GM19438 (cell line): ENCODE measurements around the gene MAP4K5.

Experiments
- ATAC-seq: cut with Tn5 transposase; IDR thresholded peaks from one replicate; pipeline ENCODE4 v1.9.1; 2021; ENCODE audit warnings: low read depth; ENCODE audit not compliant: unreplicated experiment

MAP4K5 gene

DNA sequence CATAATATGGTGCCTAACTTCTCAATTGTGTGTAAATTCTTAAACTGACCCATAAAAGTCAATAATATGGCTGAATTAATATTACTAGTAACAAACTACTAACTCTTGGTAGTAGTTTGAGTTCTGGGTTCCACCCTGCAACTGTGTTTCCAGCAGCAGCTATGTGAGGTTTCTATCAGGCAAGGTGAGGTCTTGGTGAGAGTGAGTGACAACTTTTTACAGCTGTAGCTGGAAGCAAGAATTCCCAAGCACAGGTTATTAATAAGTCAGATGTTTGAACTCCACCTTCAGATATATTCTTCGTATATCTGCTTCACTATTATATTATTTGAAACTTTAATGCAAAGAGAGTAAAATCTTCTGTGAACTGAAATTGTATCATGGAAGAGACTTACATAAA is 43.8 kb downstream of the MAP4K5 start:
- no peak for ATAC-seq

DNA sequence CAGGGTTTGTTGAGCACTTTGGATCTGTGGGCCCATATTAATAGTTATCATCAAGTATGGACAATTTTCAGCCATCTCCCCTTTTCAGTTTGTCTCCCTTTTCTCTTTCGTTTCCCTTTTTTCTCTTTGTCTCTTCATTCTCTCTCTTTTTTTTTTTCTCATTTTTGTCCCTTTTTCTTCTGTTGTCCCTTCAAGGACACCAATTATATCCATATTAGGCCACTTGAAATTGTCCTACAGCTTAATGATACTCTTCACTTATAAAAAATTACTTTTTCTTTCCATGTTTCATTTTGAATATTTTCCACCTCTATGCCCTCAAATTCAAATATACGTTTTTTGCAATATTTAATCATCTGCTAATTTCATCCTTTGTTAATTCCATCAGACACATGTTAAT is 53.3 kb downstream of the MAP4K5 start:
- no peak for ATAC-seq

DNA sequence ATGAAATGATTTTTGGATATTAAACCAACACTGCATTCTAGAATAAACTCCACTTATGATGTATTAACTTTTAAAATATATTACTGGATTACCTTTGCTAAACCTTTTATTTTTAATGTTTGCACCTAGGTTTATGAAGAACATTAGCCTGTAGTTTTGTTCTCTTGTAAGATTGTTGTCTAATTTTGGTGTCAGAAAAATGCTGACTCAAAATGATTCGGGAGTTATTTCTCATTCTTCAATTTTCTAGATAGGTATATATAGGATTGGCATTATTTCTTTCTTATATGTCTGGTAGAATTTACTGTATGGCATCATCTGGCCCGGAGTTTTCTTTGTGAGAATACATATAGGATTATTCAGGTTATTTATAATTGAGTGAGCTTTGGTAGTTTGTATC is 54.6 kb downstream of the MAP4K5 start:
- ATAC-seq, result no peak

DNA sequence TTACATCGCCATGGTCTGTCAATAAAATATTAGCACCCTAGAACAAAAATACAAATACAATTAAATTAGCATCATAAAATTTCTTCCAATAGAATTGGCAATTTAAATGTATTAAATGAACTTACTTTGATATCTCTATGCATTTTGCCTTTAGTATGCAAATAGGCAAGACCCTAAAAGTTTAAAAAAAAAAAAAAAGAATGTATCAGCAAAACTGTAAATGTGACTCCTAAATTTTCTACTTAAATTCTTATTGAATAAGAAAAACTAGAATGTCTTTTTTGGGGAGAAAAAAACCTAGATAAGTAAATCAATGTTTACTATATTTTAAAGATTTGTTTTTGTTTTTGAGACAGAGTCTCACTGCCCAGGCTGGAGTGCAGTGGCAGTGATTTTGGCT is 56.2 kb downstream of the MAP4K5 start:
- no peak for ATAC-seq

DNA sequence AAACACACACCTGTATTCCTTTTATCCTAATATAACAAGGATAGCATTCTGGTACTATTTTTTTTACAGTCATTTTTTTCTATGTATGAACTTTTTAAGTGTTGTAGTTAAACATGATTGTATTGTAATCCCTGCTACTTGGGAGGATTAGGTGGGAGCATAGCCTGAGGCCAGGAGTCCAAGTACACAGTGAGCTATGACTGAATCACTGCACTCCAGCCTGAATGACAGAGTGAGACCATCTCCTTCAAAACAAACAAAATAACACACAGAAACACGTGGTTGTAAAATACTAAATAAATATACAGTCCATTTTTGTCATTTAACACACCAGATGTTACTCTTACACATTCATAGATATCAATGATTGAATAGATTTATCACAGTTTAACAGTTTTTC is 56.9 kb downstream of the MAP4K5 start:
- ATAC-seq, result no peak

DNA sequence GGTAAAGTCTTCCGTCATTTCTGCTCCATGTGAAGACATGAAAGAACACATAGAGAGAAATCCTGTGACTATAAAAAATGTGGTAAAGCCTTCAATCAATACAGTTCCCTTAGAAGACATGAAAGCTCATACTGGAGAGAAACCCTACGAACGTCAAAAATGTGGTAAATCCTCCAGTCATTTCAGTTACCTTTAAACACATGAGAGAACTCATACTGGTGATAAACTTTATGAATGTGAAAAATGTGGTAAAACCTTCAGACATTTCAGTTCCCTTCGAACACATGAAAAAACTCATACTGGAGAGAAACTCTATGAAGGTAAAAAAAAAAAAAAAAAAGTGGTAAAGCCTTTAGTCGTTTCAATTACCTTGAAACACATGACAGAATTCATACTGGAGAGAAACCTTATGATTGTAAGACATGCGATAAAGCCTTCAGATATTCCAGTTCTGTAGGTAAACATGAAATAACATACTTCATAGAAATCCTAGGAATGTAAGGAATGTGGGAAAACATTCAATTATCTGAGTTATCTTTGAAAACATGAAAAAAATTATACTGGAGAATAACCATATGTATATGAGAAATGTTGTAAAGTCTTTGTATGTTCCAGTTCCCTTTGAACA is 60.4 kb downstream of the MAP4K5 start:
- no peak for ATAC-seq

DNA sequence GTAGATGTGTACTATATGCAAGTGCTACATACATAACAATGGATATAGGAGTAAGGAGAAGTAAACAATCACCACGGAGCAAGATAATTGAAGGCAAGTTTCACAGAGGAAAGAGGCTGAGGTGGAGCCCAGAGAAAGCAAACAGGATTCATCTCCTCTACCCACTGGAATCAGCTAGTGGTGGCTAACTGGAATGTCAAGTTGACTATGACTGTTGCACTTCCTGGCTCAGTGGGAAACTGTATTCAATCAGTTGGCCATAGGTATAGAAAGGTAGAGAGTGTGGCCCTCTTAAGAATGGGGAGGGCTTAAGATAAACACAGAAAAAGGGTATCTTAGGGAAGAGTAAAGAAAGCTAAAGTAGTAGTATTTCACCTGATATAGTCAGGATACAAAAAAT is 62.4 kb downstream of the MAP4K5 start:
- ATAC-seq, result no peak

DNA sequence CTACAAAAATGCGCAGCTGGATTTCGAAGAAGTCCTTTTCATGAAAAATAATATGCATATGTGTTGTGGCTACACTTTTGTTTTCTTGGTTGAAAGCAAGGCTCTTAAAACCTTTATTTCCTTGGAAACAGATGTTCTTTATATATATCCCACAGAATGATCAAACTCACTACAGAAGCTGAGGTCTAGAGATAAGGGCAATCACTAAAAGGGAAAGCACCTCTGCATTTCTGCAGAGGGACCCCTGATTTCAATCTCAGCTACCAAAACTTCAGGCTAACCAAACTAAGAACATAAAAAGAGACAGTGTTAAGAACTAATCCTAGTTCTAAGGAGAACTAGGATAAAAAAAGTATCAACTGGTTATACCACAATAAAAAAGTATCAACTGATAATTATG is 70.3 kb downstream of the MAP4K5 start:
- no peak for ATAC-seq

DNA sequence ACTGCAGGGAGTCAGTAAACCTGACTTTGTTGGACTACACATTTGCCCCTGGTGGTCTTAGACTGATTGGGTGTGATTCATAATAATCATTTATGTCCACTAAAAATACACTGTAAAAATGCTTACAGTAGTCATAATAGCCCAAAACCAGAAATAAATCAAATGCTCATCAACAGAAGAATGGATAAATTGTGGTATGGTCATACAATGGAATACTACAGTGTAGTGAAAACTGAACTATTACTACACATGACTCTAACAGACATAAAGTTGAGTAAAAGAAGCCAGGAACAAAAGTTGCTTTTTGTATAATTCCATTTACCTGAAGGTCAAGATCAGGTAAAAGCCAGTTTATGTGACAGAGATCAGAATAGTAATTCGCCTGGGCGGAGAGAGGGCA is 78.5 kb downstream of the MAP4K5 start:
- no peak for ATAC-seq

DNA sequence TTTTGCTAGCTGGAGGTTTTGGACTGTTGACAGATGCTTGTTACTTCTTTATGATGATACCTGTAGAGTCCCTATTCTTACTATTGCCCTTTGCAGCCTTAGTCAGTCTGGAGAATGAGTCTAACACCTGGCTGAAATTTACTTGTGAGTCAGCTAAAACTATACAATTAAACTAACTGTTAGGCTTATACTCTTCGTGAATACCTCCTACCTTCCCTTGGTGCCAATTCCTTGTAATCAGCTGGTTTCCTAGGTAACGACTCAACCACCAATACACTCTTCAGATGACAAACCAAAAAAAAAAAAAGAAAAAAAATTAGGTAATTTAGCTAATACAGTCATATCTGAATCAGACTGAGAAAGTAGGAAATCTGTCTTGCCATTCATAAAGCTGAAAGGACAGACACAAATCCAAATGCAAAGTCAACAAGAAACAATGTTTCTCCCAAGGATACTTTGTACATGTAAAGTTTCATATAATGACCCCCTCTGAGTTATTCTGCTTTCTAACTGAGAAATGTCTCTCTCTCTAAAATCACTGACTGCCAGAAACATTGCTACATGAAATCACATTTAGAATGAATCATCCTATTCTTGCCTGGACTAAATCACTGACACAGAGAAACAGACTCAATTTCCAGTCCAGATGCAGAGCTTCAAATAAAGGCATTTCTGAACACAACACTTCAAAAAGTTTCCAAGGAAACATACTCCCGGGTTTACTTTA is 79.2 kb downstream of the MAP4K5 start:
- no peak for ATAC-seq

DNA sequence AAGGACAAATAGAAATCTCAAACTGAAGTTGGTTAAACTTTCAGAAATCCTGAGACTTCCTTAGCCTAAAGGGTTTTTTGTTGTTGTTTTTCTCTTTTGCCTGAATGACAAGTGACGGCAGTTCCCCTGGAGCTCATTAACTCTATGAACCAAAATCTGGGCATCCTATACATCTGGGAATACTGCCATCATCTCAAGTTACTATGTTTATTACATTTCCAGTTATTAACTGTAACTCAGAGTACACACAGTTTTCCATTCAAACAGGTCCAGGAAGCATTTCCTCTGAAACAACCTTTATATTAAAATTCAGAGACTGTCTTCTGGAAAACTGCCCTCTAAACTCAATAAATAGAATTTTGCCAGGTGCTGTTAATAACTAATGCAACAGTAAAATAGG is 80.1 kb downstream of the MAP4K5 start:
- ATAC-seq, result no peak

DNA sequence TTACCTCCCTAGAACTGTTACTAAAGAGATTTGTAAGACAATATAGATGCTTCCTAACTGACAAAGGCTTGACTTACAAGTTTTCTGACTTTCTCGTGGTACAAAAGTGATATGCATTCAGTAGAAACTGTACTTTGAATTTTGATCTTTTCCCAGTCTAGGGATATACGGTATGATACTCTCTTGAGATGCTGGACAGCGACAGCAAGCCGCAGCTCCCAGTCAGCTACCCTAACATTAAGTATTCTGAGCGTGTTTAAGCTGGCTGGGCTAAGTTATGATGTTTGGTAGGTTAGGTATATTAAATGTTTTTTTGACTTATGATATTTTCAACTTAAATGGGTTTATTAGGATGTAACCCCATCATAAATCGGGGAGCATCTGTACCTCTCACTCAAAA is 80.5 kb downstream of the MAP4K5 start:
- no peak for ATAC-seq

DNA sequence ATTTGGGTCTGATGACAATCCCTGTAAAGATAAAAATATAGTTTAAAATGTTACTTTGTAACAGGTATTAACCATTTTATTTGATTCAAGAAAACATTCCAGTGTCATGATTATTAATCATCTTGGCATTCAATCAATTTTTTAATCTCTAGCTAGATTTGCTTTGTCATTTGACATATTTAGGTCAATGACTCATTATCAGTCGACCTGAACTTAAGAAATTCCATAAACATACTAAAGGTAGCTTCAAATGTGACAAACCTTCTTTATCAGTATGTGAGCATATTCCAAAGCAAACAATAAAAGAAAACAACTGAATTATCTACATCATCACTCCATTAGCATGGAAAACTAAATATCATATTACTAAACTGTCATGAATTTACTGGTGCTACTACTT is 84.9 kb downstream of the MAP4K5 start:
- no peak for ATAC-seq

DNA sequence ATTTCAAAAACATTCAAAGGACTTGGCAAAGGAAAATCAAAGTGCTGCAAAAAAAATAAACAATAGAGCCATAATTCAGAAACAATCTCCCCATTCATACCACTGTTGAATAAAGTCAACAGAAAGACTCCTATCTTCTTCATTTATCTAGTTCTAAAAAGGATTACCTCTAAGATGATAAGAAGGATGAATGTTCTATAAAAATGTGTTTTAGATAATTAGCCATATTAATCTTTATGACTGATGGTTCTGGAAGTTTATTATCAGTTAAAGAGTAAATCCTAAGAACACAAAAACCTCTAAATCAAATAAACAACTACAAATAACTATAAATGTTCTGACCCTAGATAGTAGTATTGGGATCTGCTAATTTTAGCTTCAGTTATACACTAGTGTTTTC is 97.8 kb downstream of the MAP4K5 start:
- no peak for ATAC-seq

DNA sequence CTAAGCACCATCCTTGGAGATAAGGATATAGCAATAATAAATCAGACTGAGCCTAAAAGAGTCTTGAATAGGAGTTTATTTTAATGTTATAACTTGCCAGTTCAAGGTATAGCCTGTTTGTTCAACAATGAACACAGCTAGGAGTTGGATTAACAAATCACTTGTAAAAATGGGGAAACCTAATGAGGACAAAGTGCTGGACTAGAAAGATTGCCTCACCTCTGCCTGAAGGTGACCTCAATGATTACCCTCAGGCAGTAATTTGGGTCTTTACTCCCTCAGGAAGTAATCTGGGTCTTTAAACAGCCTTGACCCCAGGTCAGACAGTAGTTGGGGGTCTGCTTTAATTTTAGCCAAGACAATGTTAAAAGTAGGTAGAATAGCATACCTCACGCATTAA is 100.2 kb downstream of the MAP4K5 start:
- no peak for ATAC-seq

DNA sequence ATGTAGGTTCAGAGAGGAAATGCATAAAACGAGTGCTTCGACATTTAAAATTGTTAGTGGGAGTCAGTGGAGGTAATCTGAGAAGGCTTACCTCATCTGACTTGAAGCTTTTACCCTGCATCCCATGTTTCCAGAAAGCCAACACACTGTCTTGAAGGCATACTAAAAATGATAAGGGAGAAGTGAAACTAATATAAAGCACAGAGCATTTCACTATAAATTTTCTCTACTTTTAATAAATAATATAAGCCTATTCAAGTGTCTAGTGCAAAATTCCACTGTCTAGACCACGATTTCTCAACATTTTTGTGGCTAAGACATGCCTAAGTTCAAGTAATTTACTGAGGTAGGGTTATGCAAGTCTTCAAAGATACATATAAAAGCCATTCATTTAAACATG is 106.6 kb downstream of the MAP4K5 start:
- ATAC-seq, result no peak

DNA sequence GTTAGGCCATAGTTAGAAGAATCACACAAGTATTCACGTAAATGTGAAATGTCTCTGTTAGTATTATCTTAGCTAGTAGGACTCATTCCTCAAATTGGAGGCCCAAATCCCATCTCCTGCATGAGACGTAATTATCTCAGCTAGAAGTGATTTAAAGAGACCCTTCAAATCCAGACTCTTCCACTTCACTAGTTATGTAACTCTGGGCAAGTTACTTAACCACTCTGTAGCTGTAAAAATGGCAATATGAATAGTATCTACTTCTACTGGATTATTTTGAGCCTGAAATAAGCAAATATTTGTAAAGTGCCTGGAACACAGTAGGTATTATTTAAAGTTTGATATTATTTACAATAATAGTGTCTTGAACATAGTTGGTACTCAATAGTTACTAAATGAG is 107.3 kb downstream of the MAP4K5 start:
- ATAC-seq, result no peak

DNA sequence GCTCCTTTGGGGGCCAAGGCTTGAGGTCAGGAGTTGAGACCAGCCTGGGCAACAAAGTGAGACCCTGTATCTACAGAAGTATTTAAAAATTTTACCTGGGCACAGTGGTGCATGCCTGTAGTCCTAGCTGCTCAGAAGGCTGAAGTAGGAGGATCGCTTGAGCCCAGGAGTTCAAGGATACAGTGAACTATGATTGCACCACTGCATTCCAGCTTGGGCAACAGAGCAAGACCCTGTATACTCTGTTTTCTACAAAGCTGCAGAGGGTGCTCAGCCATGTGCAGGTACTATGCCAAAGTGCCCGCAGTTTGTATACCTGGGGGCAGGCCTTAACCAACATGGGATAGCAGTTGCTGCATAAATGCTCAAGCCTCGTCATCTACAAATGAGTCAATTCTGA is 108.8 kb downstream of the MAP4K5 start:
- no peak for ATAC-seq

DNA sequence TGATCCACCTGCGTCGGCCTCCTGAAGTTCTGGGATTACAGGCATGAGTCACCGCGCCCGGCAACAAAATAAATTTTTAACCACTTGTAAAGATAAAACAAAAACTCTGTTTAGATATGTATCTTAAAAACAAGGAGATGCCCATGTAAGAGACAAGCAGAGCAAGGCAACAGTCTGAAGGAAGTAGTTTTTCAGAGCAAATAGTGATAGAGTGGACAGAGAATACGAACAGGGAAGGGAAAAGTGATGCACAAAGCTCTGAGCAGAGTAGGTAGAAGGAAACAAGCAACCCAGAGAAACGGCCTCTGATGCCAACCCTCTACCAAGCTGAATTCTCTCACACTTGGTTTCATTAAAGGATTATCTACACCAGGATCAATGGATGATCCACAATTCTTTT is 110.9 kb downstream of the MAP4K5 start:
- no peak for ATAC-seq

DNA sequence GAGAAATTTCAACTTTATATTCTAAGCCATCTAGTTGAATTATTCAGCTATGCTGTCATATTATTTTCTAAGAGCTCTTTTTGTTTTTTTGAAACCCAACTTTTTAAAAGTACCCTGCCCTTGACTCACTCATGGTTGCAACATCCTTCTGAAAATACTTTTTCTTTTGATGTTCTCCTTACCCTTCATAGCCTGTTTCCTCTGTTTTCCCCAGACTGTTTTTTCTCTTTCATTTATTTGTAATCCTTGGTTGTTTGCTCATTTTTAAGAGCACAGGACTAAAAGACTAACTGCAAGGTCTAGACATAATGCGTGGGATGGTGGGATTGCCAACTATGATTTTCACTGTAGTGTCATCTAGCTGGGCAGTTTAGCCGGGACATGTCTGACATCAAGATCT is 114.5 kb downstream of the MAP4K5 start:
- no peak for ATAC-seq

DNA sequence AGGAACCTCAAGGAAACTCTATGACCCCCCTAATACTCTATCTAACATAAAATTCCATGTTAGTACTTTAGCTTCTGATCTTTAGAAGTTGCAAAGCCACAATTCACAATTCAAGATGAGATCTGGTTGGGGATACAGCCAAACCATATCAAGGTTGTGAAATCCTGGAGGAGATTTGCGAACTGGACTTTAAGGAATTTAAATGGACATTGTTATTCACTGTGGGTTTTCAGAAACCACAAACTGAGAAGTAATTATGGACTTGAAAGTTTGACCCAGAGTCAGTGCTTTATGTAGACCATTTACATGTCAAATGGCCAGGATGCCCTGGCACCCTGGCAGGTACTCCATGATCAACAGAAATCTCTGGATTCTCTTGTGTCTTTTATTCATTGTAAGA is 121.4 kb downstream of the MAP4K5 start:
- no peak for ATAC-seq

DNA sequence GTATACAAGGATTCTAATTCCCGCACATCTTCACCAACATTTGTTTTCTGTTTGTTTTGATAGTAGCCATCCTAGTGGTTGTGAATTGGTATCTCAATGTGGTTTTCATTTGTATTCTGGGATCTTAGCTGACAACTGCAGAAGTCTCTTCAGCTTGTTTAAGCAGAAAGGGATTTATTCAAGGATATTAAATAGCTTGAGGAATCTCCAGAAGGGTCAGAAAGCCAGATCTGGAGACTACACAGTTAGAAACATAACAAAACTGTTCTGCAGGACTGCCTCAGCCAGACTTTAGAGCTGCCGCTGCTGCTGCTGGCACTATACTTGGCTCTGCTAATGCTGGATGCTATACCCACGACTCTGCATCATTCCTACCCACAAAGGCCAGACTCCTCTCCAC is 122.3 kb downstream of the MAP4K5 start:
- ATAC-seq, result no peak
